WTC11 (cell line): ENCODE measurements around the gene TENT4B. TPM values are rescaled to one million over a fixed set of nuclear protein-coding genes. Genes with fewer than 3 reads are reported as not detected.

Experiments
- ATAC-seq: fragments of 200-7000 bp; cut with Tn5 transposase; 2 replicates; pipeline ENCODE4 v1.10.0; 2021; ENCODE audit warnings: mild to moderate bottlenecking, moderate library complexity
- CTCF ChIA-PET: fragments of 300-600 bp; sonication (Branson Sonifier 250); formaldehyde crosslinking; loops from one replicate; lab custom pipeline; 2021; ENCODE audit warnings: antibody characterized with exemption; lab: Charles Lee
- POLR2A ChIA-PET: fragments of 350-600 bp; sonication (Branson Sonifier 250); formaldehyde crosslinking; loops from one replicate; lab custom pipeline; 2021; ENCODE audit warnings: antibody characterized with exemption; lab: Charles Lee
- DNase-seq: peaks from one replicate; pipeline ENCODE4 v3.0.0; 2021; ENCODE audit warnings: low spot score
- H3K27ac Mint-ChIP-seq: 2 replicates; pipeline ENCODE4 v1.8.0; 2021; ENCODE audit warnings: mixed read lengths
- H3K27me3 Mint-ChIP-seq: 2 replicates; pipeline ENCODE4 v1.8.0; 2021; ENCODE audit warnings: low read depth, mild to moderate bottlenecking, moderate library complexity, mixed read lengths
- H3K36me3 Mint-ChIP-seq: 2 replicates; pipeline ENCODE4 v1.8.0; 2021; ENCODE audit warnings: mixed read lengths
- H3K4me1 Mint-ChIP-seq: 2 replicates; pipeline ENCODE4 v1.8.0; 2022; ENCODE audit warnings: mixed read lengths
- H3K4me3 Mint-ChIP-seq: 2 replicates; pipeline ENCODE4 v1.8.0; 2021; ENCODE audit warnings: mild to moderate bottlenecking, moderate library complexity, mixed read lengths
- H3K9me3 Mint-ChIP-seq: 2 replicates; pipeline ENCODE4 v1.8.0; 2021; ENCODE audit warnings: mixed read lengths
- AR ChIP-seq: fragments of 250-450 bp; sonication (Bioruptor Pico); IDR thresholded peaks from 2 replicates; pipeline ENCODE4 v1.9.0; 2021; ENCODE audit warnings: mild to moderate bottlenecking
- ARID4B ChIP-seq: sonication (generic); formaldehyde crosslinking; IDR thresholded peaks from 2 replicates; pipeline ENCODE4 v1.8.0; 2023; ENCODE audit warnings: missing genetic modification reagents, mild to moderate bottlenecking, borderline replicate concordance
- ATF2 ChIP-seq: sonication (generic); formaldehyde crosslinking; IDR thresholded peaks from 2 replicates; pipeline ENCODE4 v1.8.1; 2022; ENCODE audit warnings: low read depth, missing genetic modification reagents, borderline replicate concordance
- CREB1 ChIP-seq: sonication (generic); formaldehyde crosslinking; IDR thresholded peaks from 2 replicates; pipeline ENCODE4 v1.8.0; 2023; ENCODE audit warnings: mild to moderate bottlenecking, missing genetic modification reagents
- FOXJ3 ChIP-seq: sonication (generic); formaldehyde crosslinking; IDR thresholded peaks from 2 replicates; pipeline ENCODE4 v1.9.0; 2021; ENCODE audit warnings: missing genetic modification reagents, mild to moderate bottlenecking, borderline replicate concordance
- KAT7 ChIP-seq: sonication (generic); formaldehyde crosslinking; IDR thresholded peaks from 2 replicates; pipeline ENCODE4 v1.8.1; 2023; ENCODE audit warnings: missing genetic modification reagents, mild to moderate bottlenecking, borderline replicate concordance
- OVOL2 ChIP-seq: fragments of 250-450 bp; sonication (Bioruptor Pico); IDR thresholded peaks from 2 replicates; pipeline ENCODE4 v1.9.0; 2021; ENCODE audit warnings: mild to moderate bottlenecking, borderline replicate concordance
- PRDM15 ChIP-seq: sonication (generic); formaldehyde crosslinking; IDR thresholded peaks from 2 replicates; pipeline ENCODE4 v1.8.0; 2022; ENCODE audit warnings: missing genetic modification reagents
- TEAD4 ChIP-seq: sonication (generic); formaldehyde crosslinking; IDR thresholded peaks from 2 replicates; pipeline ENCODE4 v1.8.0; 2022; ENCODE audit warnings: mild to moderate bottlenecking, missing genetic modification reagents
- ZNF425 ChIP-seq: fragments of 250-450 bp; sonication (Bioruptor Pico); conservative IDR thresholded peaks from 2 replicates; pipeline ENCODE4 v1.9.0; 2021; ENCODE audit warnings: mild to moderate bottlenecking
- ZNF532 ChIP-seq: fragments of 250-450 bp; sonication (Bioruptor Pico); IDR thresholded peaks from 2 replicates; pipeline ENCODE4 v1.9.0; 2021; ENCODE audit warnings: mild to moderate bottlenecking, borderline replicate concordance
- total RNA-seq: library from RNA; stranded (reverse); gene quantifications from 3 replicates; pipeline ENCODE4 v1.2.3, GENCODE V29; 2021

TENT4B gene
- total RNA-seq, 1 experiment from 2014 or later, result 14.3 TPM

- Mint-ChIP-seq H3K4me3 (no peak overlapping the region), H3K9me3 (no peaks in the 10 kb centered on the region), H3K4me1 (peaks cover 20% of the 10 kb centered on the region), H3K27me3 (no peaks in the 10 kb centered on the region), H3K36me3 (no peaks in the 10 kb centered on the region), H3K27ac (peak overlapping the region; percentile 36)
- ChIA-PET CTCF (interaction anchor here (0.8 to 2.4 kb wide), 8 partner anchors 13 to 499 kb away, joined by 3 to 17 read pairs (median 4); partner anchors contain the start of gene CNEP1R1), POLR2A (interaction anchor here (0.6 to 1.3 kb wide), 4 partner anchors 38 to 259 kb away, joined by 3 to 8 read pairs (median 6); no protein-coding TSS in a partner anchor)
- TF ChIP-seq ATF2 (CRISPR knock-in tag), result no peak
- no peak for TF ChIP-seq ZNF425 (CRISPR knock-in tag)
- no peak for TF ChIP-seq ZNF532 (CRISPR knock-in tag)
- TF ChIP-seq CREB1 (CRISPR knock-in tag), result no peak
- no peak for TF ChIP-seq PRDM15 (CRISPR knock-in tag)
- TF ChIP-seq OVOL2 (CRISPR knock-in tag), result no peak
- TF ChIP-seq FOXJ3, result no peak
- no peak for TF ChIP-seq TEAD4 (CRISPR knock-in tag)
- no peak for TF ChIP-seq AR (CRISPR knock-in tag)
- TF ChIP-seq ARID4B (CRISPR knock-in tag), result no peak
- TF ChIP-seq KAT7 (CRISPR knock-in tag), result no peak
- no peak for ATAC-seq
- DNase-seq, result no peak
Observed at GRCh38 chr16:50166511-50167500, 13.7 kb downstream of the TENT4B start.
